Kidney (tissue), 14 donors: ENCODE measurements around the gene RASA2. TPM values are rescaled to one million over a fixed set of nuclear protein-coding genes. Genes with fewer than 3 reads are reported as not detected.

ENCODE experiments used
- DNase-seq, 5 donors: peaks; one replicate each; pipeline ENCODE4 v3.0.0-alpha.2; 2013 to 2020
- FAIRE-seq: peaks from 2 replicates; lab custom pipeline; 2012; peaks lifted over from hg19 to GRCh38; lab: Jason Lieb, UNC
- H3K27ac ChIP-seq, 2 donors: one replicate each; pipeline ENCODE4 v1.7.0; 2013; ENCODE audit warnings: low read depth in 2 of 2, low read length in 2 of 2, inconsistent platforms in 1 of 2
- H3K27me3 ChIP-seq: one replicate; pipeline ENCODE4 v1.7.1; 2013; ENCODE audit warnings: low read length, inconsistent platforms; ENCODE audit not compliant: control insufficient read depth, insufficient read depth
- H3K36me3 ChIP-seq, 3 donors: one replicate each; pipeline versions ENCODE4 v1.7.0 to v1.7.1; 2013; ENCODE audit warnings: low read length in 3 of 3, control low read depth in 1 of 3, inconsistent platforms in 1 of 3; ENCODE audit not compliant: insufficient read depth in 3 of 3, control insufficient read depth in 2 of 3
- H3K4me1 ChIP-seq, 3 donors: one replicate each; pipeline versions ENCODE4 v1.7.0 to v1.7.1; 2013; ENCODE audit warnings: low read length in 3 of 3, inconsistent platforms in 1 of 3, low read depth in 1 of 3; ENCODE audit not compliant: control insufficient read depth in 2 of 3, insufficient read depth in 2 of 3
- H3K4me3 ChIP-seq, 3 donors: one replicate each; pipeline versions ENCODE4 v1.7.0 to v1.8.1; 2013; ENCODE audit warnings: low read length in 3 of 3, control low read depth in 1 of 3, inconsistent platforms in 1 of 3
- H3K9ac ChIP-seq, 3 donors: one replicate each; pipeline versions ENCODE4 v1.7.0 to v1.7.1; 2013; ENCODE audit warnings: low read length in 3 of 3, control low read depth in 1 of 3, inconsistent platforms in 1 of 3
- H3K9me3 ChIP-seq, 3 donors: one replicate each; pipeline versions ENCODE4 v1.7.0 to v1.7.1; 2013; ENCODE audit warnings: low read length in 3 of 3, control low read depth in 1 of 3, inconsistent platforms in 1 of 3; ENCODE audit not compliant: control insufficient read depth in 2 of 3, insufficient read depth in 1 of 3
- CTCF ChIP-seq: IDR thresholded peaks from 3 replicates; pipeline ENCODE4 v1.5.1; 2012; ENCODE audit warnings: mild to moderate bottlenecking, moderate library complexity, borderline replicate concordance; ENCODE audit not compliant: insufficient read depth; ENCODE audit errors: extremely low read depth
- intact Hi-C: fragments of 100-400 bp; cut with DNase I; formaldehyde crosslinking; loops from one replicate; pipeline ENCODE4 v1.11.1; 2022
- polyA plus RNA-seq: library from polyadenylated mRNA; stranded (reverse); fragments of 350-450 nt; fragmentation: Illumina TruSeq; extraction: RNeasy Lipid Tissue Mini Kit (QIAGEN cat#74804); gene quantifications from one replicate; pipeline ENCODE4 v1.2.3, GENCODE V29; 2014; ENCODE audit warnings: low read depth, low replicate concordance; ENCODE audit not compliant: insufficient read depth
- total RNA-seq: library from RNA; stranded (reverse); fragmentation: NEBNext Ultra II Directional; extraction: Animal tissue kit (Norgen Biotek cat#: 25700); gene quantifications from one replicate; pipeline ENCODE4 v1.2.1, GENCODE V29; 2021
- donor health status: control.
- donor health status: control.
- donor health status: control.
- donor health status: control.
- donor health status: control.
- donor health status: DM: yes; HTN: yes; CAD: no.
- donor health status: Normal renal cell carcinoma (clear cell type).

The RASA2 gene
- total and polyA plus RNA-seq, 2 donors from 2014 or later = 2.2 to 29.8 TPM

- Histone ChIP-seq H3K4me1 (peaks cover 4 to 11% (median 4%) of the 10 kb centered on the region in 3 donors), H3K27ac (peak overlapping the region; percentile 89 to 91), H3K9me3 (no peaks in the 10 kb centered on the region), H3K36me3 (no peaks in the 10 kb centered on the region), H3K4me3 (peak overlapping the region; percentile 47 to 80 (median 63)), H3K9ac (peak overlapping the region; percentile 6 to 56 (median 14)), H3K27me3 (no peaks in the 10 kb centered on the region)
- FAIRE-seq (no peak), DNase-seq (peak; percentile 82 to 94 (median 90))
- no peak for TF ChIP-seq CTCF
- intact Hi-C loops = no loop called here
Measured at GRCh38 chr3:141487521-141488252, 860 bp downstream of the RASA2 start.

GRCh38 chr3:141489203-141489602, 2.4 kb downstream of the RASA2 start:
- H3K27ac ChIP-seq = no peak overlapping the region
- FAIRE-seq (no peak), DNase-seq (no peak)
- H3K4me3 ChIP-seq = no peak overlapping the region
- no peaks in the 10 kb centered on the region for H3K9me3 ChIP-seq
- intact Hi-C loops = no loop called here
- no peaks in the 10 kb centered on the region for H3K27me3 ChIP-seq
- no peaks in the 10 kb centered on the region for H3K36me3 ChIP-seq
- TF ChIP-seq CTCF = no peak
- H3K9ac ChIP-seq = no peak overlapping the region
- H3K4me1 ChIP-seq = peaks cover 4 to 11% (median 4%) of the 10 kb centered on the region in 3 donors

GRCh38 chr3:141491081-141491480, 4.3 kb downstream of the RASA2 start:
- Histone ChIP-seq H3K27ac (no peak overlapping the region), H3K27me3 (no peaks in the 10 kb centered on the region), H3K4me3 (no peak overlapping the region), H3K4me1 (peaks cover 0 to 10% (median 4%) of the 10 kb centered on the region in 3 donors), H3K36me3 (no peaks in the 10 kb centered on the region), H3K9ac (no peak overlapping the region), H3K9me3 (no peaks in the 10 kb centered on the region)
- TF ChIP-seq CTCF = no peak
- intact Hi-C loops = no loop called here
- FAIRE-seq (no peak), DNase-seq (no peak)

- H3K4me3 ChIP-seq = no peak overlapping the region
- no peaks in the 10 kb centered on the region for H3K36me3 ChIP-seq
- H3K27ac ChIP-seq = no peak overlapping the region
- TF ChIP-seq CTCF = no peak
- intact Hi-C loops = no loop called here
- no peaks in the 10 kb centered on the region for H3K9me3 ChIP-seq
- no peak overlapping the region for H3K9ac ChIP-seq
- no peak for FAIRE-seq
- peaks cover 0 to 7% (median 4%) of the 10 kb centered on the region in 3 donors for H3K4me1 ChIP-seq
- H3K27me3 ChIP-seq = no peaks in the 10 kb centered on the region
- no peak for DNase-seq
Measured at GRCh38 chr3:141491929-141492328, 5.1 kb downstream of the RASA2 start.
